GM18907 (cell line): ENCODE results near the gene TP53BP2.
"Not testable (repeated sequence)": the region's sequence is repeated elsewhere in the genome, so short reads cannot be mapped to it uniquely, and the experiment has no call there.

ENCODE experiments used
- ATAC-seq: cut with Tn5 transposase; IDR thresholded peaks from one replicate; pipeline ENCODE4 v1.9.1; 2021; ENCODE audit warnings: mild to moderate bottlenecking, moderate library complexity; ENCODE audit not compliant: unreplicated experiment

The TP53BP2 gene, protein sequence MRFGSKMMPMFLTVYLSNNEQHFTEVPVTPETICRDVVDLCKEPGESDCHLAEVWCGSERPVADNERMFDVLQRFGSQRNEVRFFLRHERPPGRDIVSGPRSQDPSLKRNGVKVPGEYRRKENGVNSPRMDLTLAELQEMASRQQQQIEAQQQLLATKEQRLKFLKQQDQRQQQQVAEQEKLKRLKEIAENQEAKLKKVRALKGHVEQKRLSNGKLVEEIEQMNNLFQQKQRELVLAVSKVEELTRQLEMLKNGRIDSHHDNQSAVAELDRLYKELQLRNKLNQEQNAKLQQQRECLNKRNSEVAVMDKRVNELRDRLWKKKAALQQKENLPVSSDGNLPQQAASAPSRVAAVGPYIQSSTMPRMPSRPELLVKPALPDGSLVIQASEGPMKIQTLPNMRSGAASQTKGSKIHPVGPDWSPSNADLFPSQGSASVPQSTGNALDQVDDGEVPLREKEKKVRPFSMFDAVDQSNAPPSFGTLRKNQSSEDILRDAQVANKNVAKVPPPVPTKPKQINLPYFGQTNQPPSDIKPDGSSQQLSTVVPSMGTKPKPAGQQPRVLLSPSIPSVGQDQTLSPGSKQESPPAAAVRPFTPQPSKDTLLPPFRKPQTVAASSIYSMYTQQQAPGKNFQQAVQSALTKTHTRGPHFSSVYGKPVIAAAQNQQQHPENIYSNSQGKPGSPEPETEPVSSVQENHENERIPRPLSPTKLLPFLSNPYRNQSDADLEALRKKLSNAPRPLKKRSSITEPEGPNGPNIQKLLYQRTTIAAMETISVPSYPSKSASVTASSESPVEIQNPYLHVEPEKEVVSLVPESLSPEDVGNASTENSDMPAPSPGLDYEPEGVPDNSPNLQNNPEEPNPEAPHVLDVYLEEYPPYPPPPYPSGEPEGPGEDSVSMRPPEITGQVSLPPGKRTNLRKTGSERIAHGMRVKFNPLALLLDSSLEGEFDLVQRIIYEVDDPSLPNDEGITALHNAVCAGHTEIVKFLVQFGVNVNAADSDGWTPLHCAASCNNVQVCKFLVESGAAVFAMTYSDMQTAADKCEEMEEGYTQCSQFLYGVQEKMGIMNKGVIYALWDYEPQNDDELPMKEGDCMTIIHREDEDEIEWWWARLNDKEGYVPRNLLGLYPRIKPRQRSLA

GRCh38 chr1:223845810-223846682, at the start of gene TP53BP2:
Gene TP53BP2, minus strand, starts transcription at chr1:223845947. Its CDS starts 267 bp downstream, at chr1:223845680.
- ATAC-seq, result peak; percentile 75

DNA sequence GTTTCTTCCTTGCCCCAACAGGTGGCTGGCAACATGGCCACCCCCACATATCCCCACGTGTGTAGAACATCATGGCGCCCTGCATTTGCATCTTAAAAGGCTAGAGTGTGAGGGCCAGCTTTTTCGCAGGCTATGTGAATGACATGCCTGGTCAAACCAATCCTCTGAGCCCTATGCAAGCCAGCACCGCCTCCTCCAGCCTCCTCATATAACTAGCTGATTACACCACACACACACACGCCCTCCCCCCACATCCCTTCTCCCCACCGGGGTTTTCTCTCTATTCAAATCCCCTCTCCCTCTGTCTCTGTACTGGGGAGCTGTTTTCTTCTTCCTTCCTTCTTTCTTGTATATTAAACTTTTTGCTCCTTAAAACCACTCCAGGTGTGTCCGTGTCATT, 44.7 kb upstream of the TP53BP2 start:
- ATAC-seq, result not testable (repeated sequence)

DNA sequence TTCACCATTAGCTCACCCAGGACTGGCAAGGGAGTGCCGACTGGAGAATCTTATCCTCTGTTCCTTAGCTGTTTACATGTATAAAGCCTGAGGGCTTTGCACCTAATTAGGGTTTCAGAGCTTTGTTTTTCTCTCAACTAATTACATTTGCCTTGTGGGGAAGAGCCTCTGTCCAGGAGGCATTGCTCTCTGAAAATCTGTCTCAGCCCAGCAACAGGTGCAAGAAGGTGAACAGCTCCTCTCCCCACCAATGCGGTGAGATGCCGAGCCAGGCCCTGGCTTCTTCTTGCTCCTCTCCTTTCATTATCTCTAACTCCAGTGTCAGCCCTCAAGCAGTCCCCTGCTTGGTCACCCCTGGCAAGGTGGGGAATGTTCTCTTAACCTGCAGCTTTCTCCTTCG, 43.6 kb upstream of the TP53BP2 start:
- not testable (repeated sequence) for ATAC-seq

GRCh38 chr1:223887747-223888418, 42.1 kb upstream of the TP53BP2 start:
- no peak for ATAC-seq

- no peak for ATAC-seq
Observed at GRCh38 chr1:223886516-223886921, 40.8 kb upstream of the TP53BP2 start.

- ATAC-seq, result no peak
Observed at GRCh38 chr1:223885614-223886013, 39.9 kb upstream of the TP53BP2 start.

DNA sequence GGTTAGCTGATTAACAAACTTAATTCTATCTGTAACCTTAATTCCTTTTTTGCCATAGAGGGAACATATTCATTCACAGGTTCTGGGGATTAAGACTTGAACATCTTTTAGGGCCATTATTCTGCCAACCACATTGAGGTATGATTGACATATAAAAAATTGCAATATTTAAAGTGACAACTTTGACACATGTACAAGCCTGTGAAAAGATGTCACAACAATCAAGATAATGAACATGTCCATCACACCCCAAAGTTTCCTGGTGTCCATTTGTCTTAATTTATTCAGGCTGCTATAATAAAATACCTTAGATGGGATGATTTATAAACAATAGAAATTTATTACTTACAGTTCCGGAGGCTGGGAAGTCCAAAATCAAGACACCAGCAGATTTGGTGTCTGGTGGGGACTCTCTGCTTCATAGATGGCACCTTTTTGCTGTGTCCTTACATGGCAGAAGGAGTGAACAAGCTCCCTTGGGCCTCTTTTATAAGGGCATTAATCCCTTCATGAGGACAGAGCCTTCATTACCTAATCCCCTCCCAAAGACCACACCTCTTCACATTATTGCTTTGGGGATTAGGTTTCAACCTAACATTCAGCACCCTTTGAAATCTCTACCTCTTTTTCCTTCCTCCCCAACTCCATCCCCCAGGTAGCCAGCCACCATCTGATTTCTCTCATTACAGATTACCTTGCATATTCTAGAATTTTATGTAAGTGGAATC, 33.0 kb upstream of the TP53BP2 start:
- no peak for ATAC-seq

DNA sequence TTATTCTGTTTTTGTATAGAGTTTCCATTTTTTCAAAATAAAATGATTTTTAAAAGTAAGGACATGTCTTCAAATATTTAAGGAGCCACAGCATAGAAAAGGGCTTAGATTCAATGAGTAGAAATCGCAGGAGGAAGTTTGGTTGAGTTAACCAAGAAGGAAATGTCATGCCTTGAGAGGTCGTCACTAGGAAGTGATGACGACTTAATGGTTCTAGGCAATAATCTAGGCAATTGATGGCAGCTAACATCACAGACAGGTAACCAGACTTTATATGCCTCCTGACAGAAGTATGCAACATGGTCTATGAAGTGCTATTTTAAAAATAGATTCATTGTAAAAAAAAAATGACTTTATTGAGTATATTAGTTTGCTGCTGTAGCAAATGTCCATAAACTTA, 32.1 kb upstream of the TP53BP2 start:
- no peak for ATAC-seq

- ATAC-seq, result no peak
Observed at GRCh38 chr1:223876590-223876989, 30.8 kb upstream of the TP53BP2 start.

- no peak for ATAC-seq
Observed at GRCh38 chr1:223873044-223873443, 27.3 kb upstream of the TP53BP2 start.

- ATAC-seq, result no peak
Observed at GRCh38 chr1:223872308-223872901, 26.7 kb upstream of the TP53BP2 start.

GRCh38 chr1:223870617-223871574, 25.1 kb upstream of the TP53BP2 start:
- no peak for ATAC-seq

DNA sequence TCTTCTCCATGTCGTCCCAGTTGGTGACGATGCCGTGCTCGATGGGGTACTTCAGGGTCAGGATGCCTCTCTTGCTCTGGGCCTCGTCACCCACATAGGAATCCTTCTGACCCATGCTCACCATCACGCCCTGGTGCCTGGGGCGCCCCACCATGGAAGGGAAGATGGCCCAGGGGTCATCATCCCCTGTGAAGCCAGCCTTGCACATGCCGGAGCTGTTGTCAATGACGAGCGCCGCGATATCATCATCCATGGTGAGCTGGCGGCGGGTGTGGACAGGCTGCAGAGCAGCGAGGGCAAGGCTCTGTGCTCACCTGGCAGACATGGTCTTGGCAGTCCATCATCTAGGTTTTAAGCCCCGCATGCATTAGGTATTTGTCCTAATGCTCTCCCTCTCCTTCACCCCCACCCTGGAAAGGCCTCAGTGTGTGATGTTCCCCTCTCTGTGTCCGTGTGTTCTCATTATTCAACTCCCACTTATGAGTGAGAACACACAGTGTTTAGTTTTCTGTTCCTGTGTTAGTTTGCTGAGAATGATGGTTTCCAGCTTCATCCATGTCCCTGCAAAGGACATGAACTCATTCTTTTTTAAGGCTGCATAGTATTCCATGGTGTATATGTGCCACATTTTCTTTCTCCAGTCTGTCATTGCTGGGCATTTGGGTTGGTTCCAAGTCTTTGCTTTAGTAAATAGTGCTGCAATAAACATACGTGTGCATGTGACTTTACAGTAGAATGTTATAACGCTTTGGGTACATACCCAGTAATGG, 19.0 kb upstream of the TP53BP2 start:
- ATAC-seq, result not testable (repeated sequence)

DNA sequence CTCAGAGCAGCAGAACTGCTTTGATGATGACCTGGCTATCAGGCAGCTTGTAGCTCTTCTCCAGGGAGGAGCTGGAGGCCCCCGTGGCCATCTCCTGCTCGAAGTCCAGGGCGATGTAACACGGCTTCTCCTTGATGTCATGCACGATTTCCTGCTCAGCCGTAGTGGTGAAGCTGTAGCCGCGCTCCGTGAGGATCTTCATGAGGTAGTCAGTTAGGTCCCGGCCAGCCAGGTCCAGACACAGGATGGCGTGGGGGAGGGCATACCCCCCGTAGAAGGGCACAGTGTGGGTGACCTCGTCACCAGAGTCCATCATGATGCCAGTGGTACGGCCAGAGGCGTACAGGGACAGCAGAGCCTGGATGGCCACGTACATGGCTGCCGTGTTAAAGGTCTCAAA, 18.3 kb upstream of the TP53BP2 start:
- no peak for ATAC-seq

- ATAC-seq, result no peak
Observed at GRCh38 chr1:223861904-223862303, 16.2 kb upstream of the TP53BP2 start.

DNA sequence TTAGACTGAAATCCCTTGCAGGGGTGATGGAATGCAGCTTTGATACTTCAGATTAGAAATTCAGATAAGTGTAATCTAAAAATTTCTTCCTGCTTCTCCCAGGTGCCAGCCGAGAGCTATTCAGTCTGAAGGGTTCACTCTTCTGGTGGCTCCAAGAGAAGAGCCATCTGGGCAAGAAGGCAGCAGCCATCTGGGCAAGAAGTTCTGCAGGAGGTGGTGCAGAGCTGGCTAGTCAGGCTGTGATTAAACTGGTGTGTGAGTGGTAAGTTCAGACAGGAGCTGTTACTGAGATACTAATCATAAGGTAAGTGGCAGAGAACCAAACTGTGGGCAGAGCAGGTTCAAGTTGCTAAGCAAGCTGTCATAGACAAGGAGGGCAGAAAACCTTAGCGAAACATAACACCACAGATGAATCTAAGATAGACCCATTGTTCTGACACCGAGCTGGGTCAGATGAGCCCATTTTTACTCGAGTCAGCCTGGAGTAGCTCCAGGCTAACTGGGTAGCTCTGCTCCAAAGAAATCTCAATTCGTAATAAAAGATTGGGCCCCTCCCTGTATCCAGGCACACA, 14.4 kb upstream of the TP53BP2 start:
- ATAC-seq, result no peak

DNA sequence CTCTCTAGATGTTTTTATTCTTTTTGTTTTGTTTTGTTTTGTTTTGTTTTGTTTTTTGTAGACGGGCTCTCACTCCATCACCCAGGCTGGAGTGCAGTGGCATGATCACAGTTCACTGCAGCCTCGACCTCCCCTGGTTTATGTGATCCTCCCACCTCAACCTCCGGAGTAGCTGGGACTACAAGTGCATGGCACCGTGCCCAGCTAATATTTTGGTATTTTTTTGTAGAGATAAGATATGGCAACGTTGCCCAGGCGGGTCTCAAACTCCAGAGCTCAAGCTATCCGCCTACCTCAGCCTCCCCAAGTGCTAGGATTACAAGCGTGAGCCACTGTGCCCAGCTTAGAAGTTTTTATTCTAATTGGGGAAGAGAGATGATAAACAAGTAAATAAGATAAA, 13.3 kb upstream of the TP53BP2 start:
- no peak for ATAC-seq
